DMS114 treated with DMSO at 0.1 percent for 48 hours (cell line): ENCODE results near the gene MLIP.

Experiments
- DNase-seq: peaks from one replicate; lab custom pipeline; 2025; ENCODE audit not compliant: unreplicated experiment; lab: John Stamatoyannopoulos, UW

MLIP gene

DNA sequence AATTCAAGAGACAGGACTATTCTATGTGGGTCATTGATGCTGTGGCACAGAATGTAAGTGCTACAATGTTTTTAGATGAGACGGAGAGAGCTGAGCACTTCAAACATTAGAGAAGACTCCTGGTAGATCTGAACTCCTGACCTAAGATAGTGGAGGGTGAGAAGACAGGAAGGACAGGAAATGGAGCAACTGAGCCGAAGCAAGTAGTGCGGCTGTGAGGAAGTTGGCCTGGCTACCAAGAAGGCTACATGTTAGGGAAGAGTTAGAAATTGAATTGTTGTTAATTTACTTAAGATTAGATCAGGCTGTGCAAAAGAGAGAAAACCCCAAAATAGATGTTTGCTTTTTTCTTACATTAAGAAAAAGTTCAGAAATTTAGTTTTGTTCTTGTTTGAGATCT, 14.4 kb upstream of the MLIP start:
- no peak for DNase-seq

DNA sequence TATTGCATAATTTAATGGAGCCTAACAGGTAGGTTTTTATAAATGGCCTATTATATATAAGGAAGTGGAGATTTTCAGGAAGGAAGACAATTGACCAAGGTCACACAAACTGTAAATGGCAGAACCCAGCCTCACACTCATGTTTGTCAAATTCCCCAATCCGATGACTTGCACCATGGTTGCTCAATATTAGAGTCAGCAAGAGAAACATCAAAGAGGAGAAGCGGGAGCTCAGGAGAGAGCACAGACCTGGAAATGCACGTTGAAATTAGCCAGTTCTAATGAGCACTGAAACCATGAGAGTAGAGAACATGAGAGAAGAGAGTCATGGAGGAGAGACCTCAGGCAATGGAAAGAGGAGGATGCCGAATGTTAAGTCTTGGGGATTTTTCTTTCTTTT, 13.5 kb upstream of the MLIP start:
- no peak for DNase-seq

DNA sequence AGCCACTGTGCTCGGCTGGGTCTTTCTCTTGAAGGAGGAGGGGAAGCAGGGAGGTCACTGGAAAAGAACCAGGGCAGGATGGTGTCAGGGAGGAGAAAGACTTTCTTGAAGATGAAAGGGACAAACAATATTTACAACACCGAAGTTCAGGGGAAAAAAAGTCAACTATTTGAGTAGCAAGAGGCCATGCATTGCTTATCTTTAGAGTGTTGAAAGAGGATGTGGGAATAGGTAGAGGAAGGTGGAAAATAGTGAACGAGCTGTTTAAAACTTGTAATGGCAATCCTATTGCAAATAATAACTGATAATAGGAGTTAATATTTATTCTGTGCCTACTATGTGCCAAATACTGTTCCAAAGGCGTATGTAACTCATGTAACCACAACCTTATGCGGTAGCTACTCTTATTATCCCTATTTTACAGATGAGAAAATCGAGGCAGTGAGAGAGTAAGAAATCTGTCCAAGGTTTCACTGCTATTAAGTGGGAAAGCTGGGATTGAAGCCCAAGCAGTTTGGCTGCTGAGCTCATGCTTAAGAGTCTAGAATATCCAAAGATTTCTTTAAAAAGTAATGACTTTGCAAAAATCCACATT, 12.7 kb upstream of the MLIP start:
- DNase-seq: no peak

DNA sequence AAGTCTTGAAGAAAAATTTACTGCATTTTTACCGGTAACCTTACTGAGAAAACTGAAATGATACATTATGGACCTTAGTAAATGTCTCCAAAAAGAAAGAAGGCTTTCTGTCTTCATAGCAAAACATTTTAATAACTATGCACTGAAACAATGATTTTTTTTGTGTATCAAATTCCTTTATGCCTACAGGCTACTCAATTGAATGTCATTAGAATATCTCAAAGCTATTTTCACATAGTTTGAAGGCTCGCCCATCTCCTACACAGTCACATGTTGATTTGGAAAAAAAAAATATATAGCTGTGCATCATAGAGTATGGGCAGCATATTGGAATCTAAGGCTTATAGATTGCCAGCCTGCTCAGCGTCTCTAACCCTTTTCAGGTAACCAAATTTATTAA, 12.0 kb upstream of the MLIP start:
- DNase-seq: no peak

DNA sequence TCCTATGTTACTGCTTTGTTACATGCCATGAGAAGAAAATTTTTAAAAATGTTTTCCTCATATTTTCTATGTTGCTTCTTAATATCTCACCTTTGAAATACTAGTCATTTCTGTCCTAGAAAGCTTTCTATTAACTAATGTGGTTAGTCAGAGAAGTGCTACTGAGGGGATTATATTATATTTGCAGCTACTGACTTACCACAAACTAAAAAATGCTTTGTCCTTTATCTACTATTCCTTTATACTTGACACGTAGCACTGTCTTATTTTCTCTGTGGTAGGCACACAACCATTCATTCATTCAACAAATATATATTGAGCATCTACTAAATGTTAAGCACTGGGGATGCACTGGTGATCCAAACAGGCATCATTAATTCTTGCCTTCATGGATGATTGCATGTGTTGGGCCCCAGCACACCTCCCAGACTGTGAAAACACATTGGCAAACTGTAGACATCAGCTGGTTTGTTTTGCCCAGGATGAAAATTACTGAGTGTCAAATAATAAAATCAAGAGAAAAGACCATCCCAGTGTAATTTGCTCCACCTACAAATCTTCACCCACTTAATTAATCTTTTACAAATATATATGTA, 10.7 kb upstream of the MLIP start:
- DNase-seq: no peak

DNA sequence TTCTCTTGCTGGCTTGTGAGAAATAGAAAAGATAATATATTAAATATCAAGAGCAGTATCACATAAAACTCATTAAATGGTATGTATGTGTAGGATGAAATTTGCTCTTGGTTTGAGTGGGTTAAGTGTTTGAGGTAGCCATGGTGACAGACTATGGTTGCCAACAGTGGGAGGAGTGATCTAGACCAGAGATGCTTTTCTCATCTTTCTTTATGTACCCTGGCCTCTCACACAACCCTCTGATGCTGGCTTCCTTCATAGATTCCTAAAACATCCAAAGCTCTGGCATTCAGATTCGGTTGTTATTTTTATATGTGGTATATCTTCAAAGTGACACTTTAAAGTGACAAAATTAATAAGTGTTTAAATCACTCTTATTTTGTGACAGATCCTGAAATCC, 9.0 kb upstream of the MLIP start:
- no peak for DNase-seq

DNA sequence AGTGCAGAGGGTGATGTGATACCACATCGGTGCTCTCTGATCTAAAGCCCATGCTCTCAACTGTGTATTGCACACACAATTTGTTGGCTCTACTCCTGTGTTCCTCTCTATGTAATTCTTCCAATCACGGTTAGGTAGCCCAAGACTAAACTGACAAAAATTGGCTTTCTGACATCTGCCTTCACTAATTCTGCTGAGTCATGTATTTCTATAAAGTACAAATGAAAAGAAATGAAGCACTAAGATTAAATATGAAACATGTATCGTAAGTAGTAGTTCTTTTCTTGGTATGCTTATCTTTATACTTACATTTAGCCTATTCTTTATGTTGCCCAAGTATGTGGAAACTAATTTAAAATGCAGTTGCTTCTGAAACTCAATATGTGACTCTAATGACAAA, 7.7 kb upstream of the MLIP start:
- DNase-seq: no peak

DNA sequence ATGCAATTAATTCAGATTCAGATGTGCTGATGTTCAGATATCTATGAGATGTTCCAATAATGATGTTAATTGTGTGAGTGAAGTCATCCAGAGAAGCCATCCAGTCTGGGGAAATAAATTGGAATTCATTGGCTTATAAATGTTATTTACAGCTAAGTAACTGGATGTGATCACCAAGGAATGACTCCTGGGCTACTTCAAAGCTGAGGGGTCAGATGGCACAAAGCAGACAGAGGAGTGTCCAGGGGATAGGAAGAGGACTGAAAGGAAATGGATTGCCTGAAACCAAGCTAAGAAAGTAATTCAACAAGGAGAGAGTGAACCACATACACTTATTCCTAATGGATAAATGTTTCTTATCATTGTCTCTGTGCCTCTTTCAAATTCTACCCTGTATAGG, 4.5 kb upstream of the MLIP start:
- no peak for DNase-seq

DNA sequence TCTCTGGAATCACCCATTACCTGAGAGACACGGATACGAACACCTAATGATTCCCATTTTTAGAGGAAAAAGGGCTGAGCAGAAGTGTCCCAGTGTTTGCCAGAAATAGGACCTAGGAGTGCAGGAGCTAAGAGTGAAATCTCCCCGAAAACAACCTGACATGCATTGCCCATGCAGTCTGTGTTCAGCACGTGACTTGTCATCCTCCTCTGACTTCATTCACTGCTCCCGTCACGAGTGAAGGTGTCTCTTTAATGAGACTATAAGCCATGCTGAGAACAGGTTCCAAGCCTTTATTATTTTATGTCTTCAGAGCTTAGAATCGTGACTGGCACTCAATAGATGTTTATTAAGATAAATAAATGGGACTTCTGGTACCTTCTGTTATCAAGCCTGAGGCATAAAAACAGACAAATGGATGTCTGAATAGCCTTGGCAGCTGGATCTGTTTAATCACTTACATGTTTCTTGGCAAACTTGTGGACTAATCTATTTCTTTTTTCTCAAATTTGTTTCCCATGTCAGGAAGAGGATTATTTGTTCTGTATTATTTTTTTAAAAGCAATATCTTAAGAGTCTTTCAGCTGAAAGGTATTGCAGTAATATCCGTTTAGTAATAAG, 3.7 kb upstream of the MLIP start:
- DNase-seq: no peak

DNA sequence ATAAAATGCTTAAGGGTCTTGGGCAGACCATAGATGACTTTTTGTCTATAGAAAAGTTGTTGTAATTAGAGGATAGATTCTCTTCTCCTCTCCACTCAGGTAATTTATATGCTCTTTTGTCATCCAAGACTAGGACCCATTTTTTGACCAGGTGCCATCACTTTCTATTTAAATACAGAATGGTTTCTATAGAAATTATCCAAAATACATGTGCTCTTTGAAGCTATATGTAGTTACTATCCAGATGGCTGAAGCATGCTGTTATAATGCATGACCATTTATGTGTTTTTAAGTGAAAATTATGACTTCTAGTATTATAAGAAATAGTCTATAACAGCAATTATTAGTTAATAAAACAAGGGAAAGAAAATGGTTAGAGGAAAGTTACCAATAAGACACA, 3.0 kb upstream of the MLIP start:
- DNase-seq: no peak

DNA sequence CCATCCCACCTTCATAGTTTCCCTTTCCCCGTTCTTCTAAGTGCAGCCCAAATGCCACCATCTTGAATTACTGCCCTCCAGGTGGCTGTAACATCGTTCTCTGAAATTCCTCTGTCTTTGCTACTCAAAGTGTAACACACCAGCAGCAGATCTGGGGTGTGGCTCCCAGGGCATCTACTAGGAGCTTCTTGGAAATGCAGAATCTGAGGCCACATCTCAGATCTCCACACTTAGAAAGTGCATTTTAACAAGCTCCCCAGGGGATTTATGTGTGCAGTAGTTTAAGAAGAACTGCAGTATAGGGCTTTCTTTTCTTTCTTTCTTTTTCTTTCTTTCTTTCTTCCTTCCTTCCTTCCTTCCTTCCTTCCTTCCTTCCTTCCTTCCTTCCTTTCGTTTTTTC, 1.7 kb upstream of the MLIP start:
- no peak for DNase-seq

DNA sequence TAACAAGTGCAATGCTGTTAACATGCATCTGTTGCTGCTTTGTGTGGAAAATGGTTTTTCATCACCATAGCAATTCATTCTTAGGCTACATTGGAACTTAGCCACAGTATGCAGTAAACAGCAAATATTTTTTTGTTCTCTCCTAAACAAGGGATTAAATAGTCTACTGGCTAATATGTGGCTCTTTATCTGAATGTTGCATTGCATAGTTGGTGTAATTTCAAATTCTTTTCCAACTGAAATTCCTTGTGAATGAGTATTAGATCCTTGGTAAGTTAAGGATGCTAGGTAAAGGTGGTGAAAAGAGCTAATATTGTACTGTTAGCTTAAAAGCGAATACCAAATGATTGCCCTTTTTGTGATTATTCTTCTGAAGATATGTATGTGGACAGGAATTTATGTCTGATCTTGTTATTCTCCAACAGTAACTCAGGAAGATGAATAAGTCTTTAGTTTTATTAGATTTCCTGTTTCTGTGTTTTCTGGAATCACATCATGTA, 958 bp downstream of the MLIP start:
- no peak for DNase-seq

DNA sequence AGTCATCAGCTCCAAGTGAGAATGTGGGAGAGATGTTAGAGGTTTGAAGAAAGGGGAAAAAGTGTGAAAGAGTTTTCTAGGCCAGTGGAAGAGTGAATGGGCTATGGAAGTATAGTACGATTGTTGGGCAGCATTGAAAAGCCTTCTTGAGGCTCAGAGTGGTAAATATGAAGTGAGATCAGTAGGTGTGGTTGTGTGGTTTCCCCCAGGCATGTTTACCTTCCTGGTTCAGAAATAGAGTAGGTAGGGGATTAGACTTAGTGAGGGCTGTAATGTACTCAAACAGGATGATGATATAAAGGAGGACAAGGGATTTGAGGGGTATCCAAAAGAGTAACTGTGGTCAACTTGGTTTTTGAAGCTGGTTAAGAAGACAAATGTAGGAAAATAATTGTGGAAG, 3.7 kb downstream of the MLIP start:
- DNase-seq: no peak

DNA sequence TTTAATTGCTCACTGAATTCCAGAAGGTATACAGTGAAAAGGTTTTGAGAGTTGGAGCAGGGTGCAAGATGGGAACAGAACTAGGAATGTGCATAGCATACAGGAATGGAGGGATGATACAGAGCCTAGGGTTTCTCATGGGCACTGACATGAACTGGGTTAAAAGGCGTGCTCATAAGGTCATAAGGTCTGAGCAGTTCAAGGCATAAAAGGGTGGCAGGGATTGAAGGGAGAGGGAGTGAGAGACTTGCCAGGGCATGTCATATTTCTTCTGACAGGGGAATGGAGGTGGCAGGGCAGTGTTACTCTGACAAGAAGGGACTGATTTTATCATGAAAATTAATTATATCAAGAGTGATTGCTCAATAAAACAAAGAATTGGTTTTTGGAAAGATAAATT, 4.7 kb downstream of the MLIP start:
- DNase-seq: no peak

DNA sequence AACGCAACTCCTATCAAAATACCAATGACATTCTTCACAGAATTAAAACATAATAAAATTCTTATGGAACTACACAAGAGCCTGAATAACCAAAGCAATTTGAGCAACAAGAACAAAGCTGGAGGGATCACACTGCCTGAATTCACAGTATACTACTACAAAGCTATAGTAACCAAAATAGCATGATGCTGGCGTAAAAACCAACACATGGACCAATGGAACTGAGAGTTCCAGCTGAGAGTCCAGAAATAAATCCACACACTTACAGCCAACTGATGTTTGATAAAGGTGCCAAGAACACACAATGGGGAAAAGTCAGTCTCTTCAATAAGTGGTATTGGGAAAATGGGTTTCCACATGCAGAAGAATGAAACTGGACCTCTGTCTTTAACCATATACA, 6.9 kb downstream of the MLIP start:
- no peak for DNase-seq

DNA sequence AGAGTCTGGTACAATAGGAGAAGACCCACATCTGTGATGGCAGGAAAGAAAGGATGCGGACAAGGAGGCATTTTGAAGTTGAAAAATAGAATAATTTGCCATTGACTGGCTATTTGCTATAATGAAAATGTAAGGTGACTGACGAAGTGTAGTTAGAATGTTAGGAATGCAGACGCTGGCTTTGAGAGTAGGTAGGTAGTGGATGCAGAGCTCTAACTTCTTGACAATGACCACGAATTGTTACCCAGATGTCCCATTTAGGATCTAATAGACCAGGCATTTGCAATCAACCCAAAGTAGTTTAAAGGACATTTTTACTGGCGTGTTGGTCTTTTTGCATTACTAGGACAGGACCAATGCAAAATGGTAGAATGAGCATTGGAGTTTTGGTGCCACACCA, 14.2 kb downstream of the MLIP start:
- DNase-seq: no peak

DNA sequence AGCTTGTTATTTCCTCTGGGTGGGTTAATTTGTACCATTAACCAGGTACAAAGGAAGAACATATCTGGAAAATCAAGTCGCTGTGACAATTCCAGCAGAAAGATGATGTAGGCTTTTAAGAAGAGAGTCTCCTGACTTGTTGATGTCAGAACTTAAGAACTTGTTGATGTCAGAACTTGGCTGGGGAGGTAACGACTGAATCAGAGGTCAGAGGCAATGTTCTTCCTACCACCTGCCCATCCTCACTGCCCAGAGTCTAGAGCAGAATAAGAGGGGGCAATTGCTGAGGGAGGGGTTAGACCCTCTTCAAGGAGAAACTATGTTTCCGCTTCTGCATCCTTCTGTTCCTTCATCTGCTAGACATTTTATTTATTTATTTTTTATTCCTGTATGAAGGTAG, 18.9 kb downstream of the MLIP start:
- DNase-seq: no peak

DNA sequence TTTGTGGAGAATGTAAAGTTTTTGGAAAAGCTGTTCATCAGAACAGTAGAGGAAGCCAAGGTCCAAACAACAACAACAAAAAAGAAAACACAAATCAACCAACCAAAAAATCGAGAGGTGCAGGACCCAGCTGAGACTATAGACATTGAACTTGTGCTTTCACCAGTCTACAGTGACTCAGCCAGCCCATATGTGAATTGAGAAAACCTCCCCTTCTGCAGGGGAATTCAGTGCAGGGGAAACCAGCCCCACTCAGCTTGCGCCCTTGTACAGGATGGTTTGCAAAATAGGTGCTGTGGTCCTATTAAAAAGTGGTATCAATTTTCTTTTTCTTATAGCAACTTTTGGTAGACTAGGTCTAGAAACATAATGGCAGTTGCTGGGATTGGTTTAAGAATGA, 21.3 kb downstream of the MLIP start:
- DNase-seq: no peak

DNA sequence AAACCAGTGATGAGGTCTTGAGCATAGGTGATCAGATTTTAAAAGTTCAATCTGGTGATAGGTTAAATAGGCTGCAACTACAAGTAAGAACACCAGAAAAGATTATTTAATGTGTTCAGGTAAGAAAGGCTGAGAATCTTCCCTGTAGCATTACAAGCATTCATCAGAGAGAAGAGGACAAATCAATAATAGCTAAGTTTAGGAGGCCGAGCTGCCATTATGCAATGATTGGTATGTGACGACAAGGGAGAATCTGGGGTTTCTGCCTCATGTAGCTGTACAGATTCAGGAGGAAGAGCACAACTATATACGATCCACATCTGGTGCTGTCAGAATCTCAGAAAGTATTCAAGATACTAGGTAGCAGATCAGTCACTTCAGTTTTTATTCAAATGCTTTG, 21.9 kb downstream of the MLIP start:
- no peak for DNase-seq

DNA sequence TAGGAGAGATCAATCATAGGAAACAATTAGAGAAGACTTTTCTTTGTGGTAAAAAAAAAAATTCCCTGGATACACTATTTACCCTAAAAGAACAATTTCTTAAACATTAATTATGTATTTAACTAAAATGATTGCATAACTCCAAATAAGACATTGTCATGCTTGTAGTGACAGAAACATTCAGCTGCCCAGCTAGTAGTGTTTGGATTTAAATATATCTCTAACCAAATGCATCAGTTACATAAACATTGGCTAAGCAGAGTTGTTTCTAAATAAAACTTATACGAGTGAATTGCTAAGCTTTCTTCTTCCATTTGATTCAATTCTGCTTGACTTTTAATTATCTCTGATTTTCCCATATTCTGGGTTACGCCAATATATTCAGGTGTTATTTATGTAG, 23.7 kb downstream of the MLIP start:
- no peak for DNase-seq

DNA sequence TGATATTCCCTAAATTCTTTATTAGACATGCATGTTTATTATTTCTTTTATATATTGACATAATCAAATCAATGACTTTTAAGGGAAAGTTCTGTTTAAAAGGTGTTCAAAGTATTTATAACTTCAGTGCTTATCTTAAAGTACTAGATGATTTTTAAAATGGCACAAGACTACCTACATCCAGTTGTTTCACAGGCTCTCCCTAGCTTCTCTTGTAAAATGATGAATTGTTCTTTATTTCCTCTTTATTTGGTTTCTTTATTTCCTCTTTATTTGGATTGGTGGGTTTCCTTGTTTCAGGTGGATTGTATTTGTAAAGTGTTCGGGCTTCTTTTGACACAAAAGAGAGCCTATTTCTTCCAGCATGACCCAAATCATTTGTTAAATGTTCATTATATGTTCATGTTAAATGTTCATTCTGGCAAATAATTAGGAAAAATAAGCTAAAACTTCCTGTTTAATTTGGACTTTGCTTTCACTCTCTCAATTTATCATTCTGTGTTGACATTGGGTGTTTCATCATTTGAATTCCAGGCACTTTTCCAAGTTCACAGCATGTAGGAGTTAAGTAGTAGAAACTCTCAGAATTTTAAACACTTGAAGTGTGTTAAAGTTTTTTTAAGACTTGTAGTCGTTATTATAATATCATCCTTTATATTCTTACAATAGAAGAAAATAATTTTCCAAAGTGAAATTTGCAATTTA, 24.6 kb downstream of the MLIP start:
- no peak for DNase-seq

DNA sequence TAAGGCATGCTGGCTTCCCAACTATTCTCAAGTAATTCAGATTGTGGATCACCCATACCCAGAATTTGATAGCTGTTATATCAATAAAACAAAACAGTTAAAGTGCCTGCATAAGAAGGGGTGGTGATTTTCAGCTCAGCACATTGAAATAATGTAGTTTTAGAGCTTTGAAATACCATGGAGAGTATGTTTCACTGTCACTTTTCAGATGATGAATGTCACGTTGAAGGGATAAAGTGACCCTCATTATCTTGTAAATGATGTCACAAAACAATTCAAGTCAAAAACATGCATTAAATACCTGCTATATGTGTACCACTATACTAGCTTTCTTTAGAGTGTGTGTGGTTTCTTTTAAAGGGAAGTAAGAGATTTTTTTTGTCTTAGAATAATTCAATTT, 27.6 kb downstream of the MLIP start:
- DNase-seq: no peak
